Suppressor macrophage treated with lipopolysaccharide for 4 hours (primary cell): ENCODE measurements around the gene DDX1.

Source experiments
- DNase-seq: peaks from one replicate; pipeline ENCODE4 v3.0.0-alpha.2; 2020

DDX1 gene

DNA sequence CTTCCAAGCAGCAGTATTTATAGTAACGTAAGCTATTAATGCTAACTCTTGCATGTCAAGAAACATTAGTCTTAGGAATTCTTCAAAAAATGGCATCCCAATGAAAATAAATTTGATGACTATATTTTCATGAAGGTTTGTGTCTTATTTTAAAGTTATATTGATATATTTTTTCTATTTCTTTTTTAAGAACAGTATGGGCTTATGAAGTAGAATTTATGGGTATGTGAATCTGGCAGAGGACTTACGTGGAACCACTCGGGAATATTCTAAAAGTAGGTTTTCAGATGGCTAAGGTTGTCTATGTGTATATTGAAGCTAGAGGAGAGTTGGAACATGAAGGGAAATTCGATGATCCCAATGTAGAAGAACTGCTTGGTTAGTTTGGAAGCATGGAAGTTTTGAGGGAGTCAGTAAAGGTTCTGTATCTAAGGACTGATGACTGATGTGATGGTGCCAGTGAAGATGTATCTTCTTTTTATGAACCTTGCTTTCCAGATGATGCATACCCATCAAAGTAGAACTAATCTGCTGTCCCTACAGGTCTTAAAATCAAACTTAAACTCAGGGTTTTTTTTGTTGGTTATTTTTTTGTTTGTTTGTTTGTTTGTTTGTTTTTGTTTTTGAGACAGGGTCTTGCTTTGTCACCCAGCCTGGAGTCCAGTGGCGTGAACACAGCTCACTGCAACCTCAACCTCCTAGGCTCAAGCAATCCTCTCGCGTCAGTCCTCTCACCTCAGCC, 39.5 kb downstream of the DDX1 start:
- DNase-seq: no peak

DNA sequence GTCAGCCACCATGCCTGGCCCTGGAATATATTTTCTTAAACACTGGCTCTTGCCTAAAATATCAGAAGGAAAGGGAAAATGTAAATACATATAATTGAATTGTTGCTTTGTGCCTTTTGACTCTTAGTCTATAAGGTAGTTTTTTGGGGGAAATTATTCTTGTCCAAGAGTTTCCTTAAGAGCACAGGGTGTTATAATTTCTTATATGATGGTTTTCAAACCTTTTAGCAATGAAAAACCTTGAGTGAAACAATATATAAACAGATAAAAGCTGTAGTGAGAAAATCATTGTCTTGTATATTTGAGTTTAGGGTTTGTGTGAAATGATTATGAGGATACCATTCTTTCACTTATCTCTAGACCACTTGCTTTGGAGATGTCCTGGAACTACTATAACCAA, 40.2 kb downstream of the DDX1 start:
- DNase-seq: no peak

DNA sequence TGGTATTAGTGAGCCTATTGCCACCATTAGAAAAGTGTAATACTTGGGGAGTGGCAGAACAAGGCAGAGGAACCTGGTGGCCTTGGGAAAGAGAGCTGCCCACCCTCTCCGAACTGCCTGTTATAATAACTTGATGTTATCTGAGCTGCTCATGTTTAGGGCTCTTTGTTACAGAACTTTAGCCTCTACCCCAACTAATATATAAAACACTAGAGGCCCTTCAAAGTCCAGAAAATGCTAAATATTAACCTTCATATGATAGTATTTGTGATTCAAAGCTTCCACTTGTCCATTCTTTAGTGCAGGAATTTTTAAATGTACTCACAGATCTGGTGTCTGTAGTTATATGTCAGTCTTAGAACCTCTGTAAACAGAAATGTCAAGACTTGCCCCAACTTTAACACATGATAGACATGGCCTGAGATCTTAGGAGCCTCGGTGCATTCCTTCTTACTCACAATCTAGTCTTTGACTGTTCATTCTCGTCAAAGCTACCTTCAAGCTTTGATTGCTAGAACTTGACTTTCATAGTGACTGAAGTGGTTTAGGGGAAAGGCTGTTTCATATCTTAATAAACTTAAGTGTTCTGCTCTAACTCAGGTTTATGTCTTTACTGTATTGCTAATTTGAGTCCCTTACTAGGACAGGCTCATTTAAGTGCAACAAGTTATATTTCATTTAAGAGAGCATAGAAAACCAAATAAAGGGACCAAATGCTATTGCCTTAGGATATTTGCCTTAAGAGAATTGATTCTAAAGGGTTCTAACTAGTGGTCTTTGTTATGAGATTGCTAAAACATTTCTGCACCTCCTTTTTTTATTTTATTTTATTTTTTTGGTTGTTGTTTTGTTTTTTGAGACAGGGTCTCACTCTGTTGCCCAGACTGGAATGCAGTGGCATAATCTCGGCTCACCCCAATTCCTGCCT, 41.6 kb downstream of the DDX1 start:
- DNase-seq: no peak

DNA sequence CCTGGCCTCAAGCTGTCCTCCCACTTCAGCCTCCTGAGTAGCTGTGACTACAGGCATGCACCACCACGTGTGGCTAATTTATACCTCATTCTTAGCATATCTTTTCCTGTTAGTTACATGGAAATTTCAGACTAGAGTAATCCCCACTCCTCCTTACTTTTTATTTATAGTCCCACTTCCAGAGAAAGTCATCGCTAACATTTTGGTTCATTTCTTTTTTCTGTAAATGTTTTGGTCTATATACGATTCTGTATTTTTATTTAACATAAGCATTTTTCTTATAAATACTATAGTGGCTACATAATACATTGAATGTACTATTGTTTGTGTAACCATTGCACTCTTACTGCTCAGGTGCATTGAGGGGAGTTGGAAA, 42.3 kb downstream of the DDX1 start:
- no peak for DNase-seq

DNA sequence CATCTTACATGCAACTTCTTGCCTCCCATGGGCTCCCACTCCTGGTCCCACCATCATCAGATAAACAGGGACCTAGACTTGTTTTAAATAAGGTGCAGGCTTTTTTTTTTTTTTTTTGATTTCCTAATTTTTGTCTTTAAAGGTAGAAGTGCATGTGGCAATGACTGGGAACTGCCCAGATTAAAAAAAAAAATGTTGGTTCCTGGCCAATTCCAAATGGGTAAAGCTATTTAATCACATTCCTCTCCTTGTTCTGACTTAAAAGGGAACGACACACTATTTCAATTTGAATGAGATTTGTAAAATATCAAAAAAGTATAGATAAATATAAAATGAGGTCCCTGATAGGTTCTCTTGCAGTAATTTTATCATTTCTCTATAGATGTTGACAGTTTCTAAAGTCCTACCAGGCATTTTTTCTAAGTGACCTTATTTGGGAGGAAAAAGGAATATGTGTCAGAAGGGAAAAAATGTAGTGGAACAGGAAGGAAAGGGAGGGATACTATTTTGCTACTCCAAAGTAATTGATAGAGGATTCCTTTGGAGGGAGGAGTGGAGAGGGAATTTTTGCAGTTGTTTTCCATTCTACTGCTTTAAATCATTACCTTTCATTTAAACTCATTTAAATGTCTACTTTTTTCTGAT, 43.3 kb downstream of the DDX1 start:
- DNase-seq: no peak

DNA sequence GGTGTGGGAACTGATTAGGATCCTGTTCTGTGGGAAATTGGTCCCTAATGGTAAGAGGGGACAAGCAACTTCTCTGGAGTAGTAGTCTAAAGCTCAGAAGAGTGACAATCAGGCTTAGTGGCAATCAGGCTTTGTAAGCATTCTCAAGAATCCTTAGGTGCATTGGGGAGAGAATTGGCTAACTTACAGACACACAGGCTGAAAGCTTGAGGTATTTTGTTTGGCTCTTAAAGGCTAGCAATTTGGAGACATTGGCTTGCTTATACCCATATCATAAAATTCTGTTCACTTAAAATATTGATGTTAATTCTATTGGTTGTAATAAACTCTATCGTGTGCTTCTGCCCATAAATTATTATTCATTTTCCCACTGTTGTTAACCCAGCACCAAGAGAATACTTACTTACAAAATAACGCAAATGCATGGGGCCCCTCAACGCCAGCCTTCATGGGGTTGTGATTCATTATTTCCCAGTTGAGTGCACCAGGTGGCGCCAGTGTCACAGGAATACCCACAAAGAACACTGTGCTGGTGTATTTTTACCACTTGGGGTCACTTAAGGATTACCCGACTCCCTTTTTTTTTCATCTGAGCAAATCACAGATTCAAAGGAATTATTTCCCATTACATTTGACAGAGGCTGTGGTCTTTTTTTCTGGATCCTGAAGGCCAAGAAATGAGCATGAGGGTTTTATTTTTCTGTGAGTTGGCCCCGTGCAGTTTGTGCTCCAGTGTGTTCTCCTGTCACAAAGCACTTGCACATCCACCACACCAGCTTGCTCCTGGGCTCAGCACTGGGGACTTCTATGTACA, 45.5 kb downstream of the DDX1 start:
- peak; percentile 54 for DNase-seq

DNA sequence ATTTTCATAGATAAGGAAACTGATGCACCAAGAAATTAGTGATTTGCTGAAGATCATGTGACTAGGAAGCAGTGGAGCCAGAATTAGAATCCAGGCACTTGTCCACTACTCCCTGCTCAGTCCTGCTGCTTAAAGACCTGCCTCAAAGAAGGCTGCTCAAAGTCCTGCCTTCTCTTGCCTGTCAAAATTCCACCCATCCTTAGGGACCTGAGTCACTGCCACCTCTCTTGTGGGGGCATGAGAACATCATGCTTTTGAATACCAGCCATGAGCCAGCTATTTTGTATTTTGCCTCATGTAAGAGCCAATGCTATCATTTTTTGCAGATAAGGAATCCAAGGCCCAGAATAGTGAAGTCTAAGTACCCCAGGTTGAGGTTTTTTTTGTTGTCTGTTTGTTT, 47.1 kb downstream of the DDX1 start:
- no peak for DNase-seq

DNA sequence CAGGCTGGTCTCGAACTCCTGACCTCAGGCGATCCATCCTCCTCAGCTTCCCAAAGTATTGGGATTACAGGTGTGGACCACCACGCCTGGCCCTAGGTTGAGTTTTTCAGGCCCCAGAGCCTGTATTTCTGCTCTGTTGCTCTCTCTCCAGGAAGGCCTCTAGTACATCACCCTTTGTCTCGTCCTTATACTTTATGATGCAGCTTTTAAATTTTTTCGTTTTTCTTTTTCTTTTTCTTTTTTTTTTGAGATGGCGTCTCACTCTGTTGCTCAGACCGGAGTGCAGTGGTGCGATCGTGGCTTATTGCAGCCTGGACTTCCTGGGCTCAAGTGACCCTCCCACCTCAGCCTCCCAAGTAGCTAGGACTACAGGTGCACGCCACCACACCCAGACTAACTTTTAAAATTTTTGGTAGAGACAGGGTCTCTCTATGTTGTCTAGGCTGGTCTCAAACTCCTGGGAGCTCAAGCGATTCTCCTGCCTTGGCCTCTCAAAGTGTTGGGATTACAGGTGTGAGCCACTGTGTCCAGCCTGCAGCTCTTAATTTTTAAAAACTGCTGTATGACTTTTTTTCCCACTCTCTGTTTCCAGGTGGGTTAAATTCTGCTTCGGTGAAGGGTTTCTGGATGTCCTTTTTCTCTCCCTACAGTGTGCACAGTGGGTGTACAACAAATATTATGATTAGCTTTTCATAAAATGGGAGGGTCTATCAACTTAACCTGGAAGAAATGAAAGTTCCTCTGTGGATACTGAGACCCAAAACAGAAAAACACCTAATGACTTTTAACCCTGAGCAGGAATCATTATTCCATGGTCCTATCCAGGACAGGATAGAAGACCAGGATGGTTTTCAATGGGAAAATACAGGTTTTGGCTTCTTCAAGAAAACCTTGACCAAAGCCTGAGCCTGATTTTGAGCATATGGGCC, 47.9 kb downstream of the DDX1 start:
- DNase-seq: no peak

DNA sequence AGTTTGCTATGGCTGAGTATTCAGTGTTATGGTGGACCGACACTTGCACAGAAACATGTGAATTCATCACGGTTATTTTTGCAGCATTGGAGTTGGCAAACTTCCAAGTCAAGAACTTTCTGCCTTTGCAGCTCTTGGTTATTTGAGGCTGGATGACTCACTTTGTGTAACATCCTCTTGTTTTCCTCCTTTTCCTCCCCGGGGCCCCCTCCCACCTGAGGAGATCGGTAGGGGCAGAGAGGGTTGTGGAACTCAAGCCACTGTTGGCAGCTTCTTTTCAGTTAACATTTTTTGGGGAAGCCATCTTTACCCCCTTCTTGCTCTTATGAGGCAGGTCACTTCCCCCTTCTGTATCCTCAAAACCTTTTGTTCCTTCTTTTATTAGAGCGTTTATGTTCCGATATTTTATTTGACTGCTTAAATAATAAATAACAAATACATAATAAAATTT, 48.6 kb downstream of the DDX1 start:
- peak; percentile 23 for DNase-seq

DNA sequence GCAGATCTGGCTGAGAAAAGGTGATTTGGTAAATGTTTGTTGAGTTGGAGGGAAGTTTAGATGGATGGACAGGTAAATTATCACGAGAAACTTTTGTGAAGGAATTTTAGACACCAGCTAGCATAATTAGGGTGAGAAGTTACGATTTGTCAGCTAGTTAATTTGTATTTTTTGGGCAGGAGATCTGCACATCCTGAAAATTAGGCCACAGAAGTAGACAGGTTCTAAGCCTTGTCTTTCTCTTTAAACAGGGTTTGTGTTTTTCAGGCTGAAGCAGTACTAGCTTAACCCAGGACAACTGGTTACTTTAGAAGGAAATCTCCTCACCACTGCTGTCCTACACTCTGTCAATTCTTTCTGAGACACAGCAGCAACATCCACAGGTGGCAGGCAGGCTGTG, 49.1 kb downstream of the DDX1 start:
- no peak for DNase-seq

DNA sequence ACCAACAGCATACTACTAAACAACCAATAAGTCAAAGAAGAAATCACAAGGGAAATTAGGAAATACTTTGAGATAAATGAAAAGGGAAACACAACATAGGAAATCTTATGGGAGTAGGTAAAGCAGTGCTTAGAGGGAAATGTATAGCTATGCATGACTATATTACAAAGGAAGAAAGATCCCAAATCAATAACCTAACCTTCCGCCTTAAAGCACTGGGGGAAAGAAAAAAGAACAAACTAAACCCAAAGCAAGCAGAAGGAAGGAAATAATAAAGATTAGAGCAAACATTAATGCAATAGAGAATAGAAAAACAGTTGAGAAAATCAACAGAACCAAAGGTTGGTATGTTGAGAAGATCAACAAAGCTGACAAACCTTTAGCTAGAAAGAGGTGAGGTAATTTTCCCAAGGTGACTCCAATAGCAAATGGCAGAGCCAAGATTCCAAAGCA, 49.9 kb downstream of the DDX1 start:
- no peak for DNase-seq

DNA sequence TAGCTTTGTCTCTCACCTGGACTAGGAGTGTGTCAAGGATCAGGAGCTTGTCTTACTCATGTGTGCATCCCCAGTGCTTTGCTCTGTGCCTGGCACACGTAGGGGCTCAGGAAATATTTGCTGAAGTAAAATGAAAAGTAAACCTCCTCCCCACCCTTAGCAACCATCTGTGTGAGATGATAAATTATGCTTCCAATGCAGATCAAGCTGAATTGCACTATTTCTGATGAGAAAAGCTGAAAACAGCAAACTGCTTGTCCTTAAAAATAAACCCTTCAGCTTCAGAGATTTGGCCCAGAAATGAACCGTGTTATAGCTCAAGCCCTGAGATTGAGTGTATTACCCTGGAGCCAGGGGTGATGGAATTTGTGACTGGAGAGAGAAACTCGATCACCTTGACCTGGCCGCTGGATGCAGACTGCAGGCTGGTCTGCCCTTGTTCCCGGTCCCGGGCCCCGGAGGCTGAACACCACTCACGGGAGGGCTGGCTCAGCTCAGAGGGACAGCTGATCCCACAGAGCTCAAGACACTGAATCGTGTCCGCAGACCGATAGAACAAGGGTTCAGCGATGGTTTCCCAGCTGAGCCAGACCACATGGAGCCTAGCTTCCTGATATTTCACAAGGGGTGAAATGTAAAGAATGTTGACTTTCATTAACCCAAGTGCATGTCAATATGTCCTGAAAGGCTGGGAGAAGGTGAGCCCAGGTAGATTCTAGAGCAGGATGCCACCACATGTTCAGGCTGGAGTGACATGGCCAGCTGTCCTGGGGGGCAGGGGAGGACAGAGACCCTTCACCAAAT, 50.5 kb downstream of the DDX1 start:
- no peak for DNase-seq

DNA sequence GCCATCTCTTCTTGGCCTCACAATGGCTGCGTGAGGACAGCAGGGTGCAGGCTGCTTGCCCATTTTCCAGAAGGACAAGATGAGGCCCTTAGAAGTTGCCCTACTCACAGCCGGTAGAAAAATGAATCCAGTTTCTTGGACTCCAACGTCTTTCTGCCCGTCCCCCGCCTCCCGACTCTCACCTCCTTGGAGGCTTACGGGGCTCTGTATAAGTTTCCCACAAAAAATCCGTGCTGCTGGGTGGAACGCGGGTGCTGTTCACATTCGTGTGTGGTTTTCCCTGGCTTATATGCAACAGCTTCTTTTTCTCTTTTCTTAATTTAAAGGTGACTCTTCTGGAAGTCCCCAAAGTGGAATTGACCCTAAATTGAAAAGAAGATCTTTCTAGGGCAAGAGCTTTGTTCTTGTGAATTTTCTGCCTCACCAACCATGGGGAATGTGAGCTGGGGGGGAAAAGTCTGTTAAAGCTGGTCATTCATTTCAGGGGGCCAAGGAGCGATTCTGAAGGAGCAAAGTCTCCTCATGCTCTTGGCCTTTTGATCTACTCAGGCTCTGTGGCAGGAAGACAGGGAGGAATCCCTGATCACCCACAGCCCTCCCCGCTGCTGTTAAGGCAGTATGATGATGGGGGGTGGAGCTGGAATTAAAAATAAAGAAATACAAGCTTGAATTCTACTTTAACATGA, 51.3 kb downstream of the DDX1 start:
- no peak for DNase-seq

DNA sequence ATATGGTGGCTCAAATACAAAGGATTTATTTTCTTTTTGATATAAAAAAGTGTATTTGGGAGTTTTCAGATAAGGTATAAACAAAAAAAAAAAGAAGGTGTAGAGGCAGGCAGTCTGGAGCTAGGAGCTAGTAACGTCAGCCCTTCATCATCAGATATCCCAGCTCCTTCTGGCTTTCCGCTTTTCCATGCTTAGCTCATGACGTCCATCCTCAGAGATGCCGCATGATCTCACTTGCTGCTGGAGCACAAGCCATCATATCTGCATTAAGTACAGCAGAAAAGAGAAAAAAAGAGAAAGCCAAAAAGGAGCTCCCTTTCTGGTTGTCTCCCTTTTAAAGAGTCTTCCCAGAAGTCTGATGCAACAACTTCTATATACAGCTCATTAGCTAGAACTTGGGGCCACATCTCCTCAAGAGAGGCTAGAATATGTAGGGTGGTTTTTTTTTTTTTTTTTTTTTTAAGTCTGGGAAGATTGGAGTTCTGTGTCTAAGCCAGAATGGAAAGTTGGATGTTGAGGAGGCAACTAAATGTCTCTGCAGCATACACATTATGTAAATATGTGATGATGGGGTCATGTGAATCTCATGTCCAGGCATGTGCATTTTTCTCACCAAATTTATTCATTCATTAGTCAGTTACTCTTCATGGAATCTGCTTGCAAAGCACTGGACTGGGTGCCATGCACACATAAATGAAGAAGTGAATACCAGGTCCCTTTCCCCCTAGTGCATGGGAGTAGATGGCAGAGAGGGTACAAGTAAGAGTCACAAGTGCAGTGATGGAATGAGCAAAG, 52.3 kb downstream of the DDX1 start:
- no peak for DNase-seq

DNA sequence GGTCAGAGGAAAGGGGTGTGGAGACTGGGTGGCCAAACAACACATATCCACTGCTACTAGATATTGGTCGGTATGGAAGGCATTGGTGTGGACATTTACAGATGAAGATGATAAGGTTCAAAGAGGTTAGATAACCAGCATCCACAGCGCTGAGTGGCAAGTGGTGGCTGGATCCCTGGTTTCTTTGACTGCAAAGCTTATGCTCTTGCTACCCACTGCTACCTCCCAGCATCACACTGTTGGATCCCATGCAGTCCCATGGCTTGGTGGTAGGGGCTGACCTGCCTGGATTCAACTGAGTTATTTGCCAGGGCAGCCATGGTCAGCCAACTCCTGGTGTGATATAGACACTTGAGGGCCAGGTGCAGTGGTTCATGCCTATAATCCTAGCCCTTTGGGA, 53.6 kb downstream of the DDX1 start:
- no peak for DNase-seq

DNA sequence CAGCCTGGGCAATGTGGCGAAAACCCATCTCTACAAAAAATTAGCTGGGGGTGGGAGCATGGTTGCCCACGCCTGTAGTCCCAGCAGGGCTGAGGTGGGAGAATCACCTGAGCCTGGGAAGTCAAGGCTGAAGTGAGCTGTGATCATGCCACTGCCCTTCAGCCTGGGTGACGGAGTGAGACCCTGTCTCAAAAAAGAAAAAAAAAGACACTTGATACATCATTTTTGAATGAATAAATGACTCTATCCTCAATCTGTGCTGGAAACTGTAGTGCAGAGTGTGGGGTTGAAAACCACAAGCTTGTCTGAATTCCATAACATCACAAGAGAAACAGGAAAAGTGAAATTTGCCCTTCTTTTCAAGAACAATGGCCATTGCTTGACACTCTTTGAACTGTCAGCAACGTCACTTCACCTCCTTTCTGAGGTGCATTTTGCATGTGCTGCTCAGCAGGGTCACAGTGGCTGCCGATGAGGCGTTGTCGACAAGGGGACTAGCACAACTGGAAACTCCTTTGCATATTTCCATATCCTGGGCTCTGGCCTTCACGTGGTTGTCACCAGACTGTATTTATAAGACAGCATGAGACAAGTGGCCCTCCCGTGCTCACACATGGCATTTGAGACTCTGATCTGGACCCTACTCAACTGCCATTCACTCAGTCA, 54.2 kb downstream of the DDX1 start:
- DNase-seq: no peak

DNA sequence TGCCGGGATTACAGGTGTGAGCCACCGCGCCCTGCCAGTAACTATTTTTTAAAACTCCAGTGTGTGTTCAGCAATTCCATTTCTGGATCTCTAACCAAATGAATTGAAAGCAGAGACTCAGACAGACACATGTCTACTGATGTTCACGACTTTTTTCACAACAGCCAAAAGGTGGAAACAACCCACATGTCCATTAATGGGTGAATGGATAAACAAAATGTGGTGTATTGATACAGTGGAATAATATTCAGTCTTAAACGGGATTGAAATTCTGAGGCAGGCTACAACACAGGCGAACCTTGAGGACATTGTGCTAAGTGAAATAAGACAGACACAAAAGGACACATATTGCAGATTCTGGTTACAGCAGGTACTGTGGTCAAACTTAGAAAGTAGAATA, 55.0 kb downstream of the DDX1 start:
- no peak for DNase-seq
